HG02943 (cell line): ENCODE results near the gene GLIS1.
A peak's percentile ranks its signal among the peaks of the same experiment; 100 is the strongest.
"Not testable (repeated sequence)": the region's sequence is repeated elsewhere in the genome, so short reads cannot be mapped to it uniquely, and the experiment has no call there.

ENCODE experiments used
- ATAC-seq: cut with Tn5 transposase; IDR thresholded peaks from one replicate; pipeline ENCODE4 v1.9.1; 2021; ENCODE audit warnings: mild to moderate bottlenecking, low read depth, moderate library complexity; ENCODE audit not compliant: unreplicated experiment

Gene GLIS1

GRCh38 chr1:53739109-53739681 is at the start of gene GLIS1:
GLIS1 (minus strand) TSS chr1:53739164; CDS start chr1:53738064, 1,100 bp downstream.
- peak; percentile 85 for ATAC-seq

DNA sequence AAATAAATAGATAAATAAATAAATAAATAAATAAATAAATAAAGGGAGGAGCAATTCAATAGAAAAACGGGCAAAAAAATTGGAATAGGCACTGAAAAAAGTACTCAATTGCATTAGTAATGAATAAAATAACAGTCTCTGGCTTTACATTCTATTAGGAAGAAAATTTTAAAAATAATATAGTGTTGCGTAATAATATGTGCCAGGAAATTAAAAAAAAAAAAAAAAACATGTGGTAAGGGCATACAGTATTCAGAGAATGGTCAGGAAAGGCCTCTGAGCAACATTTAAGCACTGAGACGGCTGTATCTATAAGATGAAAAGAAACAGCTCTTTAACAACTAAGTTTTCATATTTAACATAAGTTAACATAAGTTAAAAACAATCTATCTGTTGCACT is 48.7 kb upstream of the GLIS1 start:
- ATAC-seq = no peak

DNA sequence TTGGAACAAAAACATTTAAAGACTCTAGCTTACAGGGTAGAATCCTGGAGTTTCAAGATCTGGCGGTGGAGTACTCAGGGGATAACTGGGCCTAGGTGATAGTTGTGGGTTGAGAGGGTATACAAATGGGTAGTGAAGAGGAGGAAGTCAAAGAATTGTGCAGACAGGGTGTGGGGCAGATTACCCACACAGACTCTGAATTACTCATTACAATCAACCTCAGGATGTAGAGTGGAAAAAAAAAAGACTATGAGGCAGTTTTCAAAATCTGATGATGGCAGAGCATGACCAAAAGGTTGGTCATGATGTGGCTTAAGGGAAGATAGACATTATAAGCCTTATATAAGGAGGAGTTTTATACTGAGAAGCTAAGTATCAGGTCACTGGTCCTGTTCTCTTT is 44.1 kb upstream of the GLIS1 start:
- no peak for ATAC-seq

- no peak for ATAC-seq
Measured at GRCh38 chr1:53781654-53782053, 42.7 kb upstream of the GLIS1 start.

DNA sequence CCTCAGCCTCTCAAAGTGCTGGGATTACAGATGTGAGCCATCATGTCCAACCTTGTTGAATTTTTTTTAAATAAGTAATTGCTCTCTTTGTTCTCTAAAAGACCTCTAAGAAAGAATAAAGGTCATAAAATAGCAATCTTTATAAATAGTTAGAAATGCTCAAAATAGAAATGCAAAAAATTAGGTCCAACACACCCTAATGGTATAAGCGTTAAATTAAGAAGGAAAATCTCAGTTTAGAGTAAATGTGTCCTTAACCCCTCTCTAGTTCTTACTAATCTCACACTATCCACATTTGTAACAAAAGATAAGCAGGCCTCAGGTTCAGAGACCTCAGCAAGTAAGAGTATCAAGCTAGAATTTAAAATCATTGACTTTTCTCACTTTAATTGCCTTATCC is 38.3 kb upstream of the GLIS1 start:
- no peak for ATAC-seq

DNA sequence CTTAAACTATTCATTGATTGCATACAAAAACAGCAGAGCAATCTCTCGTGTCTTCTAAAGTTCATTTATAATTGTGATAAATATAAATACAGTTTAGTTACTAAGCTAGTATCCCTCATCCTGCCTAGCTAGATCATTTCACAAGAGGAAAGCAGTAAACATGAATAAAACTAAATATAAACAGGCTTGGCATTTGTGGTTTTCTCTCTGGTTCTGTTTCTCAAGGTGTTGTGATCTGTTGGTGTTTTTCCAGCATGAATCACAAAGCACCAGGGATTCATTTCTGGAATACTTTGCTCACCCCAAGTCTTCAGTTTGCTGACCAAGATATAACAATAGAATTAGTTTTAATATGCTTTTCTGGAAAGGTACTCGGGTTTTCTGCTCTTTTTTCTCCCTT is 32.7 kb upstream of the GLIS1 start:
- no peak for ATAC-seq

DNA sequence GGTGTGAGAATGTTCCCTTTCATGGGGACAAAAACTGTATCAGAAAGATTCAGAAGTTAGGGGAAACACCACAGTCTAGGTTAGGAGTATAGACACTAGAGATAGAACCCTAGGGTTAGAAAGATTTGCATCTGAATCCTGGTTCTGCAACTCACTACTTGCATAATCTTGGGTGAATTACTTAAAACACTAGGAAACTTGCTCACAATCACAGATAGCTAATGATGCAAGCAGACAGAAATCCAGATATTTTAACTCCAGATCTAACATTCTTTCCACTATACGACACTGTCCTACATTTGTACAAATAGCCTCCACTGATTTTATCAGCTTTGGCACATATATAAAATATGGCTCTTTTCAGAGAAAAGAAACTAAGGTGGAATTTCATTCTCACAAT is 30.8 kb upstream of the GLIS1 start:
- no peak for ATAC-seq

GRCh38 chr1:53769184-53769583 is 30.2 kb upstream of the GLIS1 start:
- no peak for ATAC-seq

GRCh38 chr1:53766831-53767405 is 28.0 kb upstream of the GLIS1 start:
- ATAC-seq = no peak

GRCh38 chr1:53766194-53766742 is 27.3 kb upstream of the GLIS1 start:
- ATAC-seq = no peak

DNA sequence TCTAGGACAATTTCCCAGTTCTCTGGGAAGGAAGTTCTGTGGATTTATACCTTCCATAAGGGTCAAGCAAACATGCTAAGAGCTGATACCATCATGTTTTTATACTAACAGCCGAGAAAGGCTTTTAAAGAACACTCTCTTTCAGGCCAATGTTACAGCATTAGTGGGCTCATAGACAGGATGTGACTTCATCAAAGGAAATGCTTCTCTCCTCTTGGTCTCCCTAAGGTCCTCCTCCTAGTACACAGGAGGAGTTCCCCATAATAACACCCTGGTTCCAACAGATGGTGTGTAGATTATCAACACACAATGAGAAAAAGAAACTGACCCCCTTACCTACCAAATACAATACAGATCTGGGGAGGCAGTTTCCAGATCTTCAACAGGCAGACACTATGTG is 26.7 kb upstream of the GLIS1 start:
- ATAC-seq = no peak

DNA sequence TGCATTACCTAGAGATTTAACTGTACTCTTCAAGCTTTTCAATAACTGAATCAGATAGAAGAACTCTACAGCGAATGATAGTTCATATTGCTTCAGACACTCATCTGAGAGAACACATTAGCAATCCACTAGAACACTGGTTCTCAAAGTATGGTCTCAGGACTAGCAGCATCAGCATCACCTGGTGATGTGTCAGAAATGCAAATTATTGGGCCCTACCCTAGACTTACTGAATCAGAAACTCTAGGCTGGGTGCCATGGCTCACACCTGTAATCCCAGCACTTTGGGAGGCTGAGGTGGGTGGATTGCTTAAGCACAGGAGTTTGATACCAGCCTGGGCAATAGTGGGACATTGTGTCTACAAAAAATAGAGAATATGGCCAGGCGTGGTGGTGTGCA is 24.9 kb upstream of the GLIS1 start:
- no peak for ATAC-seq

- ATAC-seq = no peak
Measured at GRCh38 chr1:53763461-53763860, 24.5 kb upstream of the GLIS1 start.

- not testable (repeated sequence) for ATAC-seq
Measured at GRCh38 chr1:53760497-53760896, 21.5 kb upstream of the GLIS1 start.

- no peak for ATAC-seq
Measured at GRCh38 chr1:53755874-53756273, 16.9 kb upstream of the GLIS1 start.

DNA sequence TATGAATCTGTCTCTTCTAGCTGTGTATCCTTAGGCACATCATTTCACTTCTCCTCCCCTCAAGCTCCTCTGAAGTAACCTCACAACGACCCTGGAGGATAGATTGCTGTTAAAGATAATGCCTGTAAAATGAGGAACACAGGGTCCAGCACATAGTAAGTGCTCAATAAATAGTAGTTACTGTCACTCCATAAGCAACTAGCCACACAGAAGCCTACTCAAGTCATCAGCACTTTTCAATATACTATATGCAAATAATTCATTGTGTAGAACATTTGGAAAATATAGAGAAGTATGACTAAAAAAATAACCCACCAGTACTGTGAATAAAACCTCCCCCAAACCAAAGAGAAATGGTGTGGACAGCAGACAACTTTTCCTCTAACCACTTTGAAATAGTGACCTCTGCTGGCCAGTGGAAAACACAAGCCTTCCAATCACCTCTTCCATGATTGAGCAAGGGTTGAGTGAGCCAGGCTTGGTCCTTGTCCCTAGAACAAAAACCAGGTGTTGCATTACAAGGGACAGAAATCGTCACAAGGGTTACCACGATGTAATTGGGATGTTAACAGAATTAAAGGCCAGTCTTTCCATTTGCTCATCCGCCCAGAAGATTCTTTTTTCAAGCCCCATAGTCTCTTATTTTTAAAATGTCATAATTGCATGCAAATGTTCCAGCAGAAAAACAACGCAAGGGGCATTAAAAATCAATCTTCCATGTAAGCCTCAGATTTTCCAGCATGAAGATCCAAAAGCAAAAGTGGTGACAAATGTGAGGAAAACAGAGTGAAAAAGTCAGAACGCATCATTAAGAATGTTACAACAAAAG is 15.7 kb upstream of the GLIS1 start:
- no peak for ATAC-seq

DNA sequence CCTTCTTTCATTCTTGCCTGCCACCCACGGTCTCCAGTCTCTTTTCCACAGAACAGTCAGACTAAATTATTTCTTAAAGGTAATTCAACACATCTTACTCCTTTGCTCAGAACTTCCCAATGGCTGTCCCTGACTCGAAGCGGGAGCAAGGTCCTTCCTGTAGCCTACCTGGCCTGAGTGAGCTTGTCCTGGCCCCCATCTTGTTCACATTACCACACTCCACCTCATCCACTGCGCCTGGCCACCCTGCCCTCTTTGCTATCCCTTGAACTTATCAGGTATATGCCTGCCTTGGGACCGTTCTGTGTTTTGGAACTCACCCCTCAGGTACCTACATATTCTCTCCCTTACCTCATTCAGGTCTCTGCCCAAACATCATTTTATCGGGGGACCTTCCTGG is 13.3 kb upstream of the GLIS1 start:
- no peak for ATAC-seq

- no peak for ATAC-seq
Measured at GRCh38 chr1:53747841-53748240, 8.9 kb upstream of the GLIS1 start.

DNA sequence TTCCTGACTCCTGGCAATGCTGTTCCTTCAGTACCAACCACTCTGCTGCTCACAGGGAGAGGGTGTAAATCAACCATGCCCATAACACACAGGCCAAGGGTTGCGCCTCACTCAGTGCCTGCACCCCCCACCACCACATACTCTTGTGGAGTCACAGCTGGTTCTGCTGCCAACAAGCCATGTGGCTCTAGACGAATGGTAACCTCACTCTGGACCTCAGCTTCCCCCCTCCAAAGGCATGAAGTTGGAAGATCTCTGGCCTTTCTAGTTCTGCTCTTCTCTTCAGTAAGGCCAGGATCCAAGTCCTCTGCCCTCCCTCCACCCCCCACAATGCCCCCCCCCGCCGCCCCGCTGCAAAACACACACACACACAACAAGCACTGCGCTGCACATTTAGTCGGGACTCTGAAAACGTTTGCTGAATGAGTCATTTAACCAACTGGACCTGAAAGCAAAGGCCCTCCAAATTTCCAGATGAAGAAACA is 1.7 kb upstream of the GLIS1 start:
- ATAC-seq = no peak

DNA sequence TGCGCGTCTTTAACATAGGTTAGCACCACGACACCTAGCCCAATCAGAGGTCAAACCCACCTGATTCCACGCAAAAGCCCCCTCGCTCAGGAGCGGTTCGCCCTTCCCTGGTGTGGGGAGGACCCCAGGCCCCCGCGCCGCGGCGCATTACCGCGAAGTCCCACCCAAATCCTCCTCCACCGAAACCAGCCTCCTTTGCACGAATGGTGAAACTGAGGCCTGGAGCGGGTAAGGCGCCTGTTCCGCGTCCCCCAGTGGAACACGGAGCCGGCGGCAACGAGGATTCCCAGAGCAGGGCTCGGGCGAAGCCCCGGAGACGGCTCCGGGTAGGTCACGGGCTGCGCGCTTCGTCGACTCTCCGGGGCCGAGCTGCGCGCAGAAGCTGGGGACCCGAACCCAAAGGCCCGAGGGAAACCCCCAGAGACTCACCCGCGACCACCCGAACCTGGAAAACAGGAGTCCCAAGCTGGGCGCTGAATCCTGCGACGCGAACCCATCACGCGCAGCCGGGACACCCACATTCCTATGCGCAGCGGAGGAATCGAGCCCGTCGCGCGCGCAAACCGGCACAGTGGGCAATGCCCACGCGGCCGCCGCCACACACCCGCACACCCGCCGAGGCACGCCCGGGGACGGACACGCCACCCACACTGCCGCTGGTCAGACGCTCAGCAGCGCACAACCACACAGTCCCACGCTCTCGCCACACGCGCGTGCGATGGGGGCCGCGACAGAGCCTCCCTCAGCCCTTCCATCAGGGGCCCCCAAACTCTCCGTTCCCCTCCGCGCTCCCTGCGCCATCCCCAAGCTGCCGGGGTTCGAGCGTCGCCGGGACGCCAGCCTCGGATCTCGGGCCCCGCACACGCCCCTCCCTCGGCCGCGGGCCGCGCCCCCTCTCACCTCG is 507 bp downstream of the GLIS1 start:
- peak; percentile 28 for ATAC-seq
